Osteocyte (in vitro differentiated cells): ENCODE results near the gene SPAG9. TPM values are rescaled to one million over a fixed set of nuclear protein-coding genes. Genes with fewer than 3 reads are reported as not detected.

Experiments
- DNase-seq: peaks from one replicate; pipeline ENCODE4 v3.0.0; 2021; ENCODE audit warnings: mixed read lengths; ENCODE audit not compliant: unreplicated experiment; ENCODE audit errors: extremely low spot score
- H3K27ac Mint-ChIP-seq: one replicate; pipeline ENCODE4 v1.8.0; 2021; ENCODE audit warnings: mild to moderate bottlenecking, mixed read lengths; ENCODE audit not compliant: unreplicated experiment
- H3K27me3 Mint-ChIP-seq: one replicate; pipeline ENCODE4 v1.8.0; 2021; ENCODE audit warnings: mixed read lengths; ENCODE audit not compliant: unreplicated experiment
- H3K36me3 Mint-ChIP-seq: one replicate; pipeline ENCODE4 v1.8.0; 2021; ENCODE audit warnings: mixed read lengths; ENCODE audit not compliant: unreplicated experiment
- H3K4me1 Mint-ChIP-seq: one replicate; pipeline ENCODE4 v1.8.0; 2021; ENCODE audit warnings: mixed read lengths; ENCODE audit not compliant: unreplicated experiment
- H3K4me3 Mint-ChIP-seq: one replicate; pipeline ENCODE4 v1.8.0; 2021; ENCODE audit warnings: mild to moderate bottlenecking, moderate library complexity, mixed read lengths; ENCODE audit not compliant: unreplicated experiment
- H3K9me3 Mint-ChIP-seq: one replicate; pipeline ENCODE4 v1.8.0; 2021; ENCODE audit warnings: mixed read lengths; ENCODE audit not compliant: unreplicated experiment
- CTCF ChIP-seq: fragments of 200-600 bp; sonication (generic); IDR thresholded peaks from 2 replicates; pipeline ENCODE4 v1.5.0; 2021; ENCODE audit warnings: antibody characterized with exemption, mild to moderate bottlenecking, moderate library complexity
- total RNA-seq: library from RNA; stranded (reverse); gene quantifications from 2 replicates; pipeline ENCODE4 v1.2.1, GENCODE V29; 2021

The SPAG9 gene
- total RNA-seq, 1 donor from 2014 or later, result 100 TPM

GRCh38 chr17:51150932-51151331 lies 30.3 kb upstream of the SPAG9 start:
- Mint-ChIP-seq H3K4me1 (peaks cover 1% of the 10 kb centered on the region), H3K27me3 (no peaks in the 10 kb centered on the region), H3K4me3 (no peak overlapping the region), H3K27ac (no peak overlapping the region), H3K36me3 (no peaks in the 10 kb centered on the region), H3K9me3 (no peaks in the 10 kb centered on the region)
- TF ChIP-seq CTCF, result no peak
- DNase-seq, result no peak

- no peak overlapping the region for H3K27ac Mint-ChIP-seq
- no peaks in the 10 kb centered on the region for H3K36me3 Mint-ChIP-seq
- H3K4me3 Mint-ChIP-seq, result no peak overlapping the region
- H3K9me3 Mint-ChIP-seq, result no peaks in the 10 kb centered on the region
- no peak for DNase-seq
- H3K27me3 Mint-ChIP-seq, result no peaks in the 10 kb centered on the region
- H3K4me1 Mint-ChIP-seq, result peaks cover 1% of the 10 kb centered on the region
- TF ChIP-seq CTCF, result no peak
Observed at GRCh38 chr17:51149163-51149562, 28.5 kb upstream of the SPAG9 start.

- no peak for DNase-seq
- Mint-ChIP-seq H3K9me3 (no peaks in the 10 kb centered on the region), H3K27me3 (no peaks in the 10 kb centered on the region), H3K36me3 (no peaks in the 10 kb centered on the region), H3K4me1 (peaks cover 1% of the 10 kb centered on the region), H3K27ac (no peak overlapping the region), H3K4me3 (no peak overlapping the region)
- no peak for TF ChIP-seq CTCF
Observed at GRCh38 chr17:51147650-51148049, 27.0 kb upstream of the SPAG9 start.

GRCh38 chr17:51144266-51145022 lies 23.8 kb upstream of the SPAG9 start:
- no peak for DNase-seq
- no peak for TF ChIP-seq CTCF
- no peaks in the 10 kb centered on the region for H3K9me3 Mint-ChIP-seq
- H3K36me3 Mint-ChIP-seq, result no peaks in the 10 kb centered on the region
- H3K4me1 Mint-ChIP-seq, result peaks cover 1% of the 10 kb centered on the region
- no peak overlapping the region for H3K4me3 Mint-ChIP-seq
- H3K27me3 Mint-ChIP-seq, result no peaks in the 10 kb centered on the region
- no peak overlapping the region for H3K27ac Mint-ChIP-seq

- Mint-ChIP-seq H3K27ac (no peak overlapping the region), H3K4me3 (no peak overlapping the region), H3K27me3 (no peaks in the 10 kb centered on the region), H3K36me3 (no peaks in the 10 kb centered on the region), H3K4me1 (peaks cover 1% of the 10 kb centered on the region), H3K9me3 (no peaks in the 10 kb centered on the region)
- TF ChIP-seq CTCF, result no peak
- DNase-seq, result no peak
Observed at GRCh38 chr17:51142597-51142996, 21.9 kb upstream of the SPAG9 start.
